A549 (cell line): ENCODE data around the gene GNG12. TPM values are rescaled to one million over a fixed set of nuclear protein-coding genes. Genes with fewer than 3 reads are reported as not detected.
"Not testable (repeated sequence)": the region's sequence is repeated elsewhere in the genome, so short reads cannot be mapped to it uniquely, and the experiment has no call there.

ENCODE experiments used
- ATAC-seq, 2 experiments: fragments of 200-7000 bp in 1 of 2; fragments of >200 bp in 1 of 2; cut with Nextera tagmentation in 1 of 2; cut with Tn5 transposase in 1 of 2; 3 replicates each; pipeline versions ENCODE4 v1.8.0 to v1.9.1; 2018 to 2020; ENCODE audit warnings: mild to moderate bottlenecking in 1 of 2, moderate library complexity in 1 of 2
- CTCF ChIA-PET: fragments of 300-600 bp; sonication (Branson Sonifier 250); formaldehyde crosslinking; extraction: SDS; loops from one replicate; lab custom pipeline; 2021; ENCODE audit warnings: antibody characterized with exemption, inconsistent platforms; lab: Yijun Ruan, JAX
- POLR2A ChIA-PET: fragments of 350-600 bp; formaldehyde crosslinking; extraction: SDS; loops from one replicate; lab custom pipeline; 2021; ENCODE audit warnings: antibody characterized with exemption, inconsistent platforms; lab: Yijun Ruan, JAX
- DNase-seq, 2 experiments: peaks; one replicate each; pipeline versions ENCODE4 v3.0.0 to v3.0.0-alpha.2; 2011 to 2016; ENCODE audit warnings: low read depth in 1 of 2, low spot score in 1 of 2
- FAIRE-seq: peaks from 2 replicates; lab custom pipeline; 2011; peaks lifted over from hg19 to GRCh38; lab: Jason Lieb, UNC
- H3K27ac ChIP-seq, 2 experiments: fragments of >200 bp; sonication (Bioruptor Twin); formaldehyde crosslinking; 3 replicates each; pipeline ENCODE4 v1.5.1; 2016 to 2017
- H3K4me1 ChIP-seq: fragments of >200 bp; sonication (Bioruptor Twin); formaldehyde crosslinking; 3 replicates; pipeline ENCODE4 v1.6.1; 2016
- H3K4me2 ChIP-seq: fragments of >200 bp; sonication (Bioruptor Twin); formaldehyde crosslinking; 3 replicates; pipeline ENCODE4 v1.6.1; 2016
- H3K4me3 ChIP-seq: fragments of >200 bp; sonication (Bioruptor Twin); formaldehyde crosslinking; 3 replicates; pipeline ENCODE4 v1.5.1; 2016
- H3K9me3 ChIP-seq: fragments of >200 bp; sonication (Bioruptor Twin); formaldehyde crosslinking; 3 replicates; pipeline ENCODE4 v1.6.1; 2016
- CBX8 ChIP-seq: fragments of 200-600 bp; sonication (generic); IDR thresholded peaks from 2 replicates; pipeline ENCODE4 v1.6.1; 2016
- CHD4 ChIP-seq: fragments of 200-600 bp; sonication (generic); IDR thresholded peaks from 2 replicates; pipeline ENCODE4 v1.6.1; 2016; ENCODE audit warnings: antibody characterized with exemption, mild to moderate bottlenecking, borderline replicate concordance
- EHMT2 ChIP-seq: fragments of 200-600 bp; sonication (generic); IDR thresholded peaks from 2 replicates; pipeline ENCODE4 v1.6.1; 2016; ENCODE audit warnings: antibody characterized with exemption, low read depth, mild to moderate bottlenecking, moderate library complexity
- ESRRA ChIP-seq: fragments of 150-350 bp; IDR thresholded peaks from 2 replicates; pipeline ENCODE4 v1.6.1; 2014; ENCODE audit warnings: mild to moderate bottlenecking, low read length, borderline replicate concordance
- FOXS1 ChIP-seq: fragments of 250-450 bp; sonication (Bioruptor Pico); IDR thresholded peaks from 2 replicates; pipeline ENCODE4 v1.5.0; 2020; ENCODE audit warnings: mild to moderate bottlenecking, moderate library complexity
- HEYL ChIP-seq: fragments of 250-450 bp; sonication (Bioruptor Pico); IDR thresholded peaks from 2 replicates; pipeline ENCODE4 v1.8.0; 2021; ENCODE audit warnings: mild to moderate bottlenecking, moderate library complexity
- HOXB13 ChIP-seq: fragments of 250-450 bp; sonication (Bioruptor Pico); IDR thresholded peaks from 2 replicates; pipeline ENCODE4 v1.5.0; 2020; ENCODE audit warnings: low read depth, mild to moderate bottlenecking, moderate library complexity
- HOXB5 ChIP-seq: fragments of 250-450 bp; sonication (Bioruptor Pico); IDR thresholded peaks from 2 replicates; pipeline ENCODE4 v1.5.0; 2020; ENCODE audit warnings: mild to moderate bottlenecking, moderate library complexity
- JUN ChIP-seq, 2 experiments: fragments of >200 bp; sonication (Bioruptor Twin); formaldehyde crosslinking; IDR thresholded peaks; 2 replicates in 1 of 2; 3 replicates in 1 of 2; pipeline ENCODE4 v1.6.1; 2016 to 2017
- JUNB ChIP-seq: fragments of >200 bp; sonication (Bioruptor Twin); formaldehyde crosslinking; IDR thresholded peaks from 2 replicates; pipeline ENCODE4 v1.6.1; 2016
- MAFK ChIP-seq: fragments of 450-650 bp; IDR thresholded peaks from 2 replicates; pipeline ENCODE4 v1.6.1; 2014; ENCODE audit not compliant: partially characterized antibody
- NFE2L2 ChIP-seq: fragments of 150-350 bp; conservative IDR thresholded peaks from 2 replicates; pipeline ENCODE4 v1.6.1; 2014; ENCODE audit warnings: low read length
- NPAS2 ChIP-seq: fragments of 250-450 bp; sonication (Bioruptor Pico); IDR thresholded peaks from 2 replicates; pipeline ENCODE4 v1.8.0; 2022; ENCODE audit warnings: mild to moderate bottlenecking, moderate library complexity, borderline replicate concordance
- RAD21 ChIP-seq, 2 experiments: fragments of >200 bp in 1 of 2; sonication (Bioruptor Twin) in 1 of 2; formaldehyde crosslinking in 1 of 2; IDR thresholded peaks in 1 of 2; conservative IDR thresholded peaks in 1 of 2; 2 replicates in 1 of 2; 3 replicates in 1 of 2; pipeline ENCODE4 v1.6.1; 2012 to 2018; ENCODE audit warnings: inconsistent platforms in 1 of 2
- RARB ChIP-seq: fragments of 250-450 bp; sonication (Bioruptor Pico); IDR thresholded peaks from 2 replicates; pipeline ENCODE4 v1.8.0; 2021; ENCODE audit warnings: mild to moderate bottlenecking, moderate library complexity
- RCOR1 ChIP-seq: fragments of 150-350 bp; IDR thresholded peaks from 2 replicates; pipeline ENCODE4 v1.6.1; 2014; ENCODE audit warnings: antibody characterized with exemption, low read length, low read depth
- RNF2 ChIP-seq: fragments of 200-600 bp; sonication (generic); IDR thresholded peaks from 2 replicates; pipeline ENCODE4 v1.6.1; 2016; ENCODE audit warnings: low read depth, mild to moderate bottlenecking, antibody characterized with exemption, moderate library complexity, borderline replicate concordance
- SREBF2 ChIP-seq: fragments of 450-650 bp; IDR thresholded peaks from 2 replicates; pipeline ENCODE4 v1.6.1; 2014; ENCODE audit warnings: mild to moderate bottlenecking, moderate library complexity
- ZC3H11A ChIP-seq: fragments of 450-650 bp; IDR thresholded peaks from 2 replicates; pipeline ENCODE4 v1.6.1; 2014; ENCODE audit warnings: antibody characterized with exemption, mild to moderate bottlenecking
- ZSCAN20 ChIP-seq: fragments of 250-450 bp; sonication (Bioruptor Pico); IDR thresholded peaks from 2 replicates; pipeline ENCODE4 v1.8.0; 2022; ENCODE audit warnings: mild to moderate bottlenecking, moderate library complexity
- WGBS: methylation state at CpG from one replicate; pipeline ENCODE4 v1.1.6; 2017; ENCODE audit errors: missing lambda C conversion rate; 5-methylcytosine and 5-hydroxymethylcytosine counted together
- polyA plus RNA-seq, 4 experiments: library from polyadenylated mRNA; depleted of rRNA in 3 of 4; stranded (reverse); fragments of >200 nt; fragmentation: RNase III in 1 of 4; extraction: RNeasy Plus Mini Kit Qiagen cat#74134 plus additional on column Dnase treatment in 1 of 4; gene quantifications; 2 replicates in 3 of 4; 3 replicates in 1 of 4; pipeline ENCODE4 v1.2.3, GENCODE V29; 2011 to 2017
- TF ChIP-seq, protein P1 (sequence below): IDR thresholded peaks from 2 replicates; pipeline ENCODE4 v1.6.1; 2012
- TF ChIP-seq, protein P2 (sequence below): fragments of >200 bp; sonication (Bioruptor Twin); formaldehyde crosslinking; IDR thresholded peaks from 2 replicates; pipeline ENCODE4 v1.6.1; 2016
- TF ChIP-seq, protein P3 (sequence below): fragments of 200-600 bp; sonication (generic); IDR thresholded peaks from 2 replicates; pipeline ENCODE4 v1.6.1; 2016; ENCODE audit warnings: antibody characterized with exemption, mild to moderate bottlenecking, moderate library complexity
- TF ChIP-seq, protein P4 (sequence below): IDR thresholded peaks from 2 replicates; pipeline ENCODE4 v1.6.1; 2012; ENCODE audit warnings: low read depth, borderline replicate concordance
- TF ChIP-seq, protein P5 (sequence below): fragments of >200 bp; sonication (Bioruptor Twin); formaldehyde crosslinking; IDR thresholded peaks from 3 replicates; pipeline ENCODE4 v1.6.1; 2016

GNG12 gene
- polyA plus RNA-seq, 2 of the 4 experiments (the other 2 are of a cell fraction), result 91.8 to 132 TPM

DNA sequence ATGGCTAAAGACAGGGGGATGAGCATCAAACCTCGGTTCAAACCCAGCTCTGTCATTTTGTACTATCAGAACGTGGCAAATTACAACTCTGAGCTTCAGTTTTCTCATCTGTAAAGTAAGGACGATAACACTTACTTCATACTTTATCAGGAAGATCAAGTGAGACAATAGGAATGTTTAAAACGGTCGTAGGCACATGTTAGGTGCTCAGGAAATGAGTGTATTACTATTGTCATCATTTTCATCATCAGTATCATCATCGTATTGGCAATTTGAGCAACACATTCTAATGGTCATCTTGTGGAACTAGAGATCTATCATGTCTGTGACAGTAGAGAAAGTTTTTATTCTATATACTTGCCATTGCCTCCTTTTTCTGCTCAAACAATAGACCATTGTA, 170.4 kb downstream of the GNG12 start:
- POLR2A ChIA-PET, result no interaction called here
- no peak for TF ChIP-seq CHD4

DNA sequence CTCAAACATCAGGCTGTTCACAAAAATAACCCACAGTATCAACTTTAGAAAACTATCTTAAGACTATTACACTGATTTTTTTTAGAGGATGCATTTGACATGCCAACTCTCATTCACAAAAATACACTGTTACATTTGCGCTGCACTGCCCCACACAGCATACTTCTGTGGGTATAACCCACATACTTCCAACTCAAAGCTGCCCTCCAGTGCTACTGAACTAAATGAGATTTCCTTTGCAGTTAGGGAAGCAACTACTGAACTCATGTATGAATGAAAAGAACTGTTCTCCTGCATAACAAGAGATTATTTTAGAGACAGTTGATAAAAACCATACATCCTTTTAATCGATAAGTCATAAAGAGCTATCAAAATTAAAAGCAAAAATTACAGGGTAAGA, 174.0 kb downstream of the GNG12 start:
- Histone ChIP-seq H3K4me2 (no peak overlapping the region), H3K4me3 (no peak overlapping the region), H3K27ac (no peak overlapping the region), H3K9me3 (no peaks in the 10 kb centered on the region)
- CTCF ChIA-PET, result interaction anchor here (0.7 to 0.9 kb wide), 2 partner anchors 20 to 97 kb away, joined by 3 read pairs; no protein-coding TSS in a partner anchor
- WGBS, result 97% methylated on average over 2 of the region's 2 CpGs
- DNase-seq, result no peak
- FAIRE-seq, result no peak
- POLR2A ChIA-PET, result no interaction called here
- TF ChIP-seq ZSCAN20 (CRISPR knock-in tag) (no peak), RARB (no peak), EHMT2 (no peak), HOXB13 (CRISPR knock-in tag) (no peak), JUN (IDR thresholded peaks at IDR 0.05) (no peak), FOXS1 (CRISPR knock-in tag) (no peak), NFE2L2 (no peak), SREBF2 (no peak), HOXB5 (CRISPR knock-in tag) (no peak)
- TF ChIP-seq, protein P1, sequence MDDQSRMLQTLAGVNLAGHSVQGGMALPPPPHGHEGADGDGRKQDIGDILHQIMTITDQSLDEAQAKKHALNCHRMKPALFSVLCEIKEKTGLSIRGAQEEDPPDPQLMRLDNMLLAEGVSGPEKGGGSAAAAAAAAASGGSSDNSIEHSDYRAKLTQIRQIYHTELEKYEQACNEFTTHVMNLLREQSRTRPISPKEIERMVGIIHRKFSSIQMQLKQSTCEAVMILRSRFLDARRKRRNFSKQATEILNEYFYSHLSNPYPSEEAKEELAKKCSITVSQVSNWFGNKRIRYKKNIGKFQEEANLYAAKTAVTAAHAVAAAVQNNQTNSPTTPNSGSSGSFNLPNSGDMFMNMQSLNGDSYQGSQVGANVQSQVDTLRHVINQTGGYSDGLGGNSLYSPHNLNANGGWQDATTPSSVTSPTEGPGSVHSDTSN, result no peak
- TF ChIP-seq, all 56 proteins: peak for 0
- H3K4me1 ChIP-seq, result peaks cover 8% of the 10 kb centered on the region; the same call in 1 of the 3 replicates
- ATAC-seq, result no peak

More for the DNA sequence above, 170.4 kb downstream of the GNG12 start:
- H3K4me2 ChIP-seq, result no peak overlapping the region
- no peaks in the 10 kb centered on the region for H3K9me3 ChIP-seq
- FAIRE-seq, result no peak
- 78% methylated on average over 6 of the region's 6 CpGs for WGBS
- no peak for DNase-seq
- no peak overlapping the region; a peak in 1 of 6 replicates for H3K27ac ChIP-seq
- no peak overlapping the region for H3K4me3 ChIP-seq
- H3K4me1 ChIP-seq, result peaks cover 13% of the 10 kb centered on the region; the same call in 1 of the 3 replicates
- CTCF ChIA-PET, result no interaction called here
- no peak for ATAC-seq

DNA sequence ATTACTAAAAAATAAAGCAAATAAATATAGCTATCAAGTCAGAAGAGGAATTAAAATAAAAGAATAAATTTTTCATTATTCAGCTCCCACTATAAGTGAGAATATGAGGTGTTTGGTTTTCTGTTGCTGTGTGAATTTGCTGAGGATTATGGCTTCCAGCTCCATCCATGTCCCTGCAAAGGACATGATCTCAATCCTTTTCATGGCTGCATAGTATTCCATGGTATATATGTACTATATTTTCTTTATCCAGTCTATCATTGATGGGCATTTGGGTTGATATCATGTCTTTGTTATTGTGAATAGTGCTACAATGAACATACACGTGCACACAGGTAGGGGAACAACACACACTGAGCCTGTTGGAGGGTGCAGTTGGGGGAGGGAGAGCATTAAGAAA, 176.1 kb downstream of the GNG12 start:
- POLR2A ChIA-PET, DNase-seq, H3K9me3 ChIP-seq, H3K4me2 ChIP-seq, FAIRE-seq, ATAC-seq, H3K4me3 ChIP-seq, H3K27ac ChIP-seq, CTCF ChIA-PET: not testable (repeated sequence)
- peaks cover 12% of the 10 kb centered on the region for H3K4me1 ChIP-seq
- WGBS, result 29% methylated on average over 1 of the region's 1 CpG

DNA sequence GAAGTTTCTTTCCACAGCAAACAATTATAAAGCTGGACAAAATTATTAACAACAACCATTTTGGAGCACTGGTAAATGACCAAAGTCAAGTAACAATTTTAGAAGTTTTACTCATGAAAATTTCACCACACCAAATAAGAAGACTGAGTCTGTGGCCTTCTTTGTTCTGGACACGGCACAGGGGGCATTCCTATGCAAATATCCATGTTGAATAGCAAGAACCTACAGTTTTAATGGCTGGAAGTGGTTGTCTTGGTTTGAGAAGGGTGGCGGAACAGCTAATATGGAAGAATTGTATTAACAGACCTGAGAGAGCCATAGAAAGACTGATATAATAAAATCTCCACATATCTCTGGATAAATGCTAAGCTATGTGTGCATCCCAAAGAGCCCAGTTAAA, 177.7 kb downstream of the GNG12 start:
- Histone ChIP-seq H3K27ac (no peak overlapping the region), H3K9me3 (no peaks in the 10 kb centered on the region), H3K4me2 (no peak overlapping the region), H3K4me3 (no peak overlapping the region), H3K4me1 (peaks cover 12% of the 10 kb centered on the region)
- CTCF ChIA-PET, result no interaction called here
- TF ChIP-seq RAD21 (conservative IDR thresholded peaks at IDR 0.05 in 1 of 2, IDR thresholded peaks at IDR 0.05 in 1 of 2) (no peak), RNF2 (no peak), RCOR1 (no peak), ESRRA (no peak), MAFK (no peak), HEYL (no peak), JUNB (no peak), ZSCAN20 (CRISPR knock-in tag) (no peak), CBX8 (no peak), ZC3H11A (no peak), NPAS2 (CRISPR knock-in tag) (no peak)
- TF ChIP-seq, protein P2, sequence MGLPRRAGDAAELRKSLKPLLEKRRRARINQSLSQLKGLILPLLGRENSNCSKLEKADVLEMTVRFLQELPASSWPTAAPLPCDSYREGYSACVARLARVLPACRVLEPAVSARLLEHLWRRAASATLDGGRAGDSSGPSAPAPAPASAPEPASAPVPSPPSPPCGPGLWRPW, result no peak
- TF ChIP-seq, protein P3, sequence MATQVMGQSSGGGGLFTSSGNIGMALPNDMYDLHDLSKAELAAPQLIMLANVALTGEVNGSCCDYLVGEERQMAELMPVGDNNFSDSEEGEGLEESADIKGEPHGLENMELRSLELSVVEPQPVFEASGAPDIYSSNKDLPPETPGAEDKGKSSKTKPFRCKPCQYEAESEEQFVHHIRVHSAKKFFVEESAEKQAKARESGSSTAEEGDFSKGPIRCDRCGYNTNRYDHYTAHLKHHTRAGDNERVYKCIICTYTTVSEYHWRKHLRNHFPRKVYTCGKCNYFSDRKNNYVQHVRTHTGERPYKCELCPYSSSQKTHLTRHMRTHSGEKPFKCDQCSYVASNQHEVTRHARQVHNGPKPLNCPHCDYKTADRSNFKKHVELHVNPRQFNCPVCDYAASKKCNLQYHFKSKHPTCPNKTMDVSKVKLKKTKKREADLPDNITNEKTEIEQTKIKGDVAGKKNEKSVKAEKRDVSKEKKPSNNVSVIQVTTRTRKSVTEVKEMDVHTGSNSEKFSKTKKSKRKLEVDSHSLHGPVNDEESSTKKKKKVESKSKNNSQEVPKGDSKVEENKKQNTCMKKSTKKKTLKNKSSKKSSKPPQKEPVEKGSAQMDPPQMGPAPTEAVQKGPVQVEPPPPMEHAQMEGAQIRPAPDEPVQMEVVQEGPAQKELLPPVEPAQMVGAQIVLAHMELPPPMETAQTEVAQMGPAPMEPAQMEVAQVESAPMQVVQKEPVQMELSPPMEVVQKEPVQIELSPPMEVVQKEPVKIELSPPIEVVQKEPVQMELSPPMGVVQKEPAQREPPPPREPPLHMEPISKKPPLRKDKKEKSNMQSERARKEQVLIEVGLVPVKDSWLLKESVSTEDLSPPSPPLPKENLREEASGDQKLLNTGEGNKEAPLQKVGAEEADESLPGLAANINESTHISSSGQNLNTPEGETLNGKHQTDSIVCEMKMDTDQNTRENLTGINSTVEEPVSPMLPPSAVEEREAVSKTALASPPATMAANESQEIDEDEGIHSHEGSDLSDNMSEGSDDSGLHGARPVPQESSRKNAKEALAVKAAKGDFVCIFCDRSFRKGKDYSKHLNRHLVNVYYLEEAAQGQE, result no peak
- TF ChIP-seq, protein P4, sequence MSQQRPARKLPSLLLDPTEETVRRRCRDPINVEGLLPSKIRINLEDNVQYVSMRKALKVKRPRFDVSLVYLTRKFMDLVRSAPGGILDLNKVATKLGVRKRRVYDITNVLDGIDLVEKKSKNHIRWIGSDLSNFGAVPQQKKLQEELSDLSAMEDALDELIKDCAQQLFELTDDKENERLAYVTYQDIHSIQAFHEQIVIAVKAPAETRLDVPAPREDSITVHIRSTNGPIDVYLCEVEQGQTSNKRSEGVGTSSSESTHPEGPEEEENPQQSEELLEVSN, result no peak
- TF ChIP-seq, protein P5, sequence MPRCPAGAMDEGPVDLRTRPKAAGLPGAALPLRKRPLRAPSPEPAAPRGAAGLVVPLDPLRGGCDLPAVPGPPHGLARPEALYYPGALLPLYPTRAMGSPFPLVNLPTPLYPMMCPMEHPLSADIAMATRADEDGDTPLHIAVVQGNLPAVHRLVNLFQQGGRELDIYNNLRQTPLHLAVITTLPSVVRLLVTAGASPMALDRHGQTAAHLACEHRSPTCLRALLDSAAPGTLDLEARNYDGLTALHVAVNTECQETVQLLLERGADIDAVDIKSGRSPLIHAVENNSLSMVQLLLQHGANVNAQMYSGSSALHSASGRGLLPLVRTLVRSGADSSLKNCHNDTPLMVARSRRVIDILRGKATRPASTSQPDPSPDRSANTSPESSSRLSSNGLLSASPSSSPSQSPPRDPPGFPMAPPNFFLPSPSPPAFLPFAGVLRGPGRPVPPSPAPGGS, result no peak
- no peak for DNase-seq
- POLR2A ChIA-PET, result no interaction called here
- FAIRE-seq, result no peak
- ATAC-seq, result no peak
- WGBS, result 93% methylated on average over 2 of the region's 2 CpGs
